Bone marrow (tissue), 2 donors: ENCODE measurements around the gene RRP12.

Experiments used
- DNase-seq, 2 donors: peaks; one replicate each; lab custom pipeline; 2025; lab: John Stamatoyannopoulos, UW

The RRP12 gene

GRCh38 chr10:97311111-97311626, 90.0 kb downstream of the RRP12 start:
- no peak for DNase-seq

- no peak for DNase-seq
Measured at GRCh38 chr10:97307866-97308780, 93.0 kb downstream of the RRP12 start.

- no peak for DNase-seq
Measured at GRCh38 chr10:97307441-97307840, 93.7 kb downstream of the RRP12 start.
